ENCODE results near the gene KRTAP12-4.
"Not testable (repeated sequence)": the region's sequence is repeated elsewhere in the genome, so short reads cannot be mapped to it uniquely, and the experiment has no call there.

The KRTAP12-4 gene

GRCh38 chr21:44615911-44616590, 38.4 kb downstream of the KRTAP12-4 start:
- H3K9ac ChIP-seq = peak overlapping the region in 3 of 11 experiments; percentile 14 to 37 (median 27); a peak in 3 of 22 replicates

GRCh38 chr21:44615466-44615865, 39.0 kb downstream of the KRTAP12-4 start:
- Histone ChIP-seq H3K36me3 (peaks cover 0 to under 1% (median 0%) of the 10 kb centered on the region in 11 experiments; a peak in 2 of 22 replicates), H3K27ac (no peak overlapping the region), H3K9ac (no peak overlapping the region), H3K27me3 (peaks cover 0 to 5% (median 0%) of the 10 kb centered on the region in 11 experiments; a peak in 3 of 22 replicates), H3K4me2 (peak overlapping the region in 9 of 11 experiments; percentile 44 to 77 (median 65); a peak in 18 of 22 replicates), H3K4me3 (no peak overlapping the region), H3K4me1 (peaks cover 30 to 54% (median 46%) of the 10 kb centered on the region in 10 experiments), H4K20me1 (no peaks in the 10 kb centered on the region), H3K9me3 (replicated peaks in 1 of 11) (peaks cover 25 to 30% (median 27%) of the 10 kb centered on the region in 11 experiments)
- no peak for TF ChIP-seq Cebpa-rat (IDR thresholded peaks at IDR 0.05)

More at GRCh38 chr21:44615911-44616590, 38.4 kb downstream of the KRTAP12-4 start:
- Histone ChIP-seq H3K9me3 (replicated peaks in 1 of 11) (peaks cover 19 to 27% (median 21%) of the 10 kb centered on the region in 11 experiments), H3K4me3 (no peak overlapping the region), H3K36me3 (no peaks in the 10 kb centered on the region), H3K4me1 (peaks cover 30 to 54% (median 46%) of the 10 kb centered on the region in 10 experiments), H3K27me3 (peaks cover 0 to 5% (median 0%) of the 10 kb centered on the region in 11 experiments; a peak in 3 of 22 replicates), H3K4me2 (peak overlapping the region in 9 of 11 experiments; percentile 44 to 77 (median 65); a peak in 18 of 22 replicates), H3K27ac (no peak overlapping the region; a peak in 1 of 22 replicates), H4K20me1 (no peaks in the 10 kb centered on the region)
- no peak for TF ChIP-seq Cebpa-rat (IDR thresholded peaks at IDR 0.05)

GRCh38 chr21:44614961-44615391, 39.5 kb downstream of the KRTAP12-4 start:
- no peak for TF ChIP-seq Cebpa-rat (IDR thresholded peaks at IDR 0.05)
- Histone ChIP-seq H3K27me3 (peaks cover 0 to 5% (median 0%) of the 10 kb centered on the region in 11 experiments; a peak in 3 of 22 replicates), H3K36me3 (peaks cover 0 to 6% (median 0%) of the 10 kb centered on the region in 11 experiments; a peak in 4 of 22 replicates), H3K4me3 (no peak overlapping the region), H3K9me3 (replicated peaks in 1 of 11) (peaks cover 25 to 32% (median 28%) of the 10 kb centered on the region in 11 experiments), H3K4me1 (peaks cover 30 to 54% (median 46%) of the 10 kb centered on the region in 10 experiments), H3K4me2 (peak overlapping the region in 8 of 11 experiments; percentile 50 to 77 (median 66); a peak in 13 of 22 replicates), H3K9ac (no peak overlapping the region), H3K27ac (no peak overlapping the region), H4K20me1 (no peaks in the 10 kb centered on the region)

GRCh38 chr21:44614161-44614631, 40.3 kb downstream of the KRTAP12-4 start:
- Histone ChIP-seq H3K27me3 (peaks cover 0 to 5% (median 0%) of the 10 kb centered on the region in 11 experiments; a peak in 3 of 22 replicates), H3K9me3 (replicated peaks in 1 of 11) (peaks cover 29 to 35% (median 31%) of the 10 kb centered on the region in 11 experiments), H3K4me1 (peaks cover 26 to 53% (median 45%) of the 10 kb centered on the region in 10 experiments), H4K20me1 (no peaks in the 10 kb centered on the region), H3K9ac (no peak overlapping the region), H3K4me2 (peak overlapping the region in 5 of 11 experiments; percentile 65 to 77 (median 71); a peak in 10 of 22 replicates), H3K27ac (no peak overlapping the region), H3K36me3 (peaks cover 0 to 7% (median 0%) of the 10 kb centered on the region in 11 experiments; a peak in 4 of 22 replicates), H3K4me3 (no peak overlapping the region)
- no peak for TF ChIP-seq Cebpa-rat (IDR thresholded peaks at IDR 0.05)

GRCh38 chr21:44613386-44614155, 40.9 kb downstream of the KRTAP12-4 start:
- no peak overlapping the region for H3K9ac ChIP-seq
- TF ChIP-seq Cebpa-rat (IDR thresholded peaks at IDR 0.05) = no peak
- H3K27me3 ChIP-seq = peaks cover 0 to 5% (median 0%) of the 10 kb centered on the region in 11 experiments; a peak in 3 of 22 replicates
- H4K20me1 ChIP-seq = no peaks in the 10 kb centered on the region
- H3K4me1 ChIP-seq = peaks cover 20 to 46% (median 38%) of the 10 kb centered on the region in 10 experiments
- no peak overlapping the region for H3K27ac ChIP-seq
- no peak overlapping the region for H3K4me2 ChIP-seq
- H3K4me3 ChIP-seq = no peak overlapping the region
- peaks cover 35 to 41% (median 37%) of the 10 kb centered on the region in 11 experiments for H3K9me3 ChIP-seq (replicated peaks in 1 of 11)
- H3K36me3 ChIP-seq = peaks cover 0 to 7% (median 0%) of the 10 kb centered on the region in 11 experiments; a peak in 4 of 22 replicates

- TF ChIP-seq Cebpa-rat (IDR thresholded peaks at IDR 0.05) = no peak
- peaks cover 0 to 5% (median 0%) of the 10 kb centered on the region in 11 experiments; a peak in 3 of 22 replicates for H3K27me3 ChIP-seq
- no peak overlapping the region for H3K4me3 ChIP-seq
- no peak overlapping the region for H3K27ac ChIP-seq
- H3K9ac ChIP-seq = no peak overlapping the region
- H3K36me3 ChIP-seq = peaks cover 0 to 7% (median 0%) of the 10 kb centered on the region in 11 experiments; a peak in 4 of 22 replicates
- peaks cover 36 to 44% (median 37%) of the 10 kb centered on the region in 11 experiments for H3K9me3 ChIP-seq (replicated peaks in 1 of 11)
- H4K20me1 ChIP-seq = no peaks in the 10 kb centered on the region
- no peak overlapping the region; a peak in 1 of 22 replicates for H3K4me2 ChIP-seq
- H3K4me1 ChIP-seq = peaks cover 11 to 38% (median 30%) of the 10 kb centered on the region in 10 experiments
These were observed 41.7 kb downstream of the KRTAP12-4 start for GRCh38 chr21:44612669-44613229.

- Histone ChIP-seq H3K27me3 (peaks cover 0 to 5% (median 0%) of the 10 kb centered on the region in 11 experiments; a peak in 3 of 22 replicates), H3K4me1 (peaks cover 4 to 33% (median 26%) of the 10 kb centered on the region in 10 experiments), H3K9ac (no peak within 1 kb of the TSS), H4K20me1 (no peaks in the 10 kb centered on the region), H3K9me3 (replicated peaks in 1 of 11) (peaks cover 36 to 45% (median 37%) of the 10 kb centered on the region in 11 experiments), H3K4me2 (no peak within 1 kb of the TSS; a peak in 1 of 22 replicates), H3K4me3 (no peak within 1 kb of the TSS), H3K27ac (no peak within 1 kb of the TSS), H3K36me3 (peaks cover 0 to 7% (median 0%) of the 10 kb centered on the region in 11 experiments; a peak in 4 of 22 replicates)
- no peak for TF ChIP-seq Cebpa-rat (IDR thresholded peaks at IDR 0.05)
These were observed 42.4 kb downstream of the KRTAP12-4 start, which contains the start of gene KRTAP10-8 for GRCh38 chr21:44612029-44612486. Gene KRTAP10-8, plus strand, starts transcription at chr21:44612079. Its CDS starts 22 bp downstream, at chr21:44612101.

GRCh38 chr21:44611551-44611950, 42.9 kb downstream of the KRTAP12-4 start:
- no peak overlapping the region for H3K27ac ChIP-seq
- H3K4me1 ChIP-seq = peaks cover 0 to 28% (median 23%) of the 10 kb centered on the region in 10 experiments; a peak in 16 of 20 replicates
- H3K36me3 ChIP-seq = peaks cover 0 to 7% (median 0%) of the 10 kb centered on the region in 11 experiments; a peak in 4 of 22 replicates
- no peak overlapping the region for H3K9ac ChIP-seq
- H4K20me1 ChIP-seq = no peaks in the 10 kb centered on the region
- peaks cover 0 to 5% (median 0%) of the 10 kb centered on the region in 11 experiments; a peak in 3 of 22 replicates for H3K27me3 ChIP-seq
- no peak overlapping the region for H3K4me3 ChIP-seq
- peaks cover 36 to 46% (median 39%) of the 10 kb centered on the region in 11 experiments for H3K9me3 ChIP-seq (replicated peaks in 1 of 11)
- TF ChIP-seq Cebpa-rat (IDR thresholded peaks at IDR 0.05) = no peak
- H3K4me2 ChIP-seq = no peak overlapping the region

GRCh38 chr21:44610157-44610843, 44.2 kb downstream of the KRTAP12-4 start:
- H3K9ac ChIP-seq, H3K4me2 ChIP-seq, H3K27ac ChIP-seq, H3K36me3 ChIP-seq, H3K27me3 ChIP-seq, H4K20me1 ChIP-seq: not testable (repeated sequence)
- H3K4me1 ChIP-seq = peaks cover 0 to 15% (median 12%) of the 10 kb centered on the region in 10 experiments; a peak in 13 of 20 replicates
- peaks cover 36 to 52% (median 40%) of the 10 kb centered on the region in 11 experiments for H3K9me3 ChIP-seq (replicated peaks in 1 of 11)
- peak overlapping the region in 1 of 10 experiments; percentile 15; a peak in 1 of 20 replicates for H3K4me3 ChIP-seq
